Spleen (tissue), 11 donors: Measurements from ENCODE around the gene ARHGEF10L. TPM values are rescaled to one million over a fixed set of nuclear protein-coding genes. Genes with fewer than 3 reads are reported as not detected.

Experiments used
- DNase-seq: peaks from one replicate; pipeline ENCODE4 v3.0.0-alpha.2; 2020
- H3K27ac ChIP-seq, 8 donors: fragments of 200-600 bp; sonication (generic) in 7 of 8; 1 replicate in 4 of 8; 2 replicates in 4 of 8; pipeline versions ENCODE4 v1.5.0 to v1.8.0; 2016 to 2021; ENCODE audit warnings: inconsistent platforms in 4 of 8, mild to moderate bottlenecking in 4 of 8, moderate library complexity in 1 of 8
- H3K27me3 ChIP-seq, 7 donors: fragments of 200-600 bp; sonication (generic) in 6 of 7; replicated peaks in 1 of 7; 1 replicate in 4 of 7; 2 replicates in 3 of 7; pipeline versions ENCODE4 v1.5.0 to v1.8.0; 2016 to 2021; ENCODE audit warnings: inconsistent platforms in 3 of 7, mild to moderate bottlenecking in 1 of 7
- H3K36me3 ChIP-seq, 6 donors: fragments of 200-600 bp; sonication (generic) in 5 of 6; 1 replicate in 4 of 6; 2 replicates in 2 of 6; pipeline versions ENCODE4 v1.5.0 to v1.8.0; 2016 to 2021; ENCODE audit warnings: inconsistent platforms in 2 of 6
- H3K4me1 ChIP-seq, 6 donors: fragments of 200-600 bp; sonication (generic) in 5 of 6; 1 replicate in 3 of 6; 2 replicates in 3 of 6; pipeline versions ENCODE4 v1.5.0 to v1.8.0; 2016 to 2021; ENCODE audit warnings: inconsistent platforms in 3 of 6
- H3K4me3 ChIP-seq, 8 donors: fragments of 200-600 bp; sonication (generic) in 7 of 8; 1 replicate in 4 of 8; 2 replicates in 4 of 8; pipeline versions ENCODE4 v1.5.0 to v1.8.0; 2016 to 2021; ENCODE audit warnings: inconsistent platforms in 4 of 8, mild to moderate bottlenecking in 4 of 8, moderate library complexity in 2 of 8
- H3K9me3 ChIP-seq, 8 donors: fragments of 200-600 bp; sonication (generic) in 7 of 8; 1 replicate in 4 of 8; 2 replicates in 4 of 8; pipeline versions ENCODE4 v1.5.0 to v1.8.0; 2016 to 2021; ENCODE audit warnings: inconsistent platforms in 4 of 8
- POLR2A ChIP-seq, 3 donors: fragments of 450-650 bp; IDR thresholded peaks; one replicate each; pipeline ENCODE4 v1.5.1; 2017; ENCODE audit warnings: antibody characterized with exemption in 3 of 3, mild to moderate bottlenecking in 1 of 3
- POLR2AphosphoS5 ChIP-seq, 3 donors: sonication (generic); formaldehyde crosslinking; IDR thresholded peaks; one replicate each; pipeline ENCODE4 v1.5.1; 2017; ENCODE audit warnings: antibody characterized with exemption in 3 of 3
- WGBS, 5 donors: extraction: QIAGEN DNeasy Blood & Tissue Kit in 3 of 5; methylation state at CpG; one replicate each; pipeline versions ENCODE4 v1.1.5 to v1.1.7; 2013 to 2018; 5-methylcytosine and 5-hydroxymethylcytosine counted together
- intact Hi-C: fragments of 100-400 bp; cut with DNase I; formaldehyde crosslinking; loops from one replicate; pipeline ENCODE4 v1.15.0; 2023; ENCODE audit warnings: low total_unique reads
- polyA plus RNA-seq, 3 donors: library from polyadenylated mRNA; stranded (reverse); fragments of 200-250 nt; gene quantifications; one replicate each; pipeline ENCODE4 v1.2.1, GENCODE V29; 2013
- total RNA-seq, 7 donors: library from RNA; depleted of rRNA in 3 of 7; stranded (reverse); fragments of >200 nt in 3 of 7; fragmentation: NEBNext Ultra II Directional in 4 of 7; extraction: Animal tissue kit (Norgen Biotek cat#: 25700) in 4 of 7; gene quantifications; one replicate each; pipeline versions ENCODE4 v1.1.0 to v1.2.1, GENCODE V29; 2016 to 2021
- TF ChIP-seq, protein P1 (sequence below), 11 experiments: fragments of 200-600 bp in 7 of 11; fragments of 450-650 bp in 4 of 11; sonication (generic) in 4 of 11; IDR thresholded peaks in 8 of 11; conservative IDR thresholded peaks in 3 of 11; 1 replicate in 7 of 11; 2 replicates in 4 of 11; pipeline versions ENCODE4 v1.4.0 to v1.8.0; 2016 to 2021; ENCODE audit warnings: antibody characterized with exemption in 11 of 11, inconsistent platforms in 4 of 11, mild to moderate bottlenecking in 1 of 11
- donor health status: healthy with polysubstance abuse.
- donor health status: DM: no; HTN: no; CAD: no; lungs with moderate emphysema.
- donor health status: DM: no; HTN: no; CAD: no.
- donor health status: Bipolar disorder and iron deficiency.
- donor health status: healthy.
- donor health status: DM: no; HTN: no; CAD: no.
- donor health status: DM: yes; HTN: yes; CAD: no.

Gene ARHGEF10L
- total and polyA plus RNA-seq, 10 donors = 10.0 to 40.9 (median 21.4) TPM

DNA sequence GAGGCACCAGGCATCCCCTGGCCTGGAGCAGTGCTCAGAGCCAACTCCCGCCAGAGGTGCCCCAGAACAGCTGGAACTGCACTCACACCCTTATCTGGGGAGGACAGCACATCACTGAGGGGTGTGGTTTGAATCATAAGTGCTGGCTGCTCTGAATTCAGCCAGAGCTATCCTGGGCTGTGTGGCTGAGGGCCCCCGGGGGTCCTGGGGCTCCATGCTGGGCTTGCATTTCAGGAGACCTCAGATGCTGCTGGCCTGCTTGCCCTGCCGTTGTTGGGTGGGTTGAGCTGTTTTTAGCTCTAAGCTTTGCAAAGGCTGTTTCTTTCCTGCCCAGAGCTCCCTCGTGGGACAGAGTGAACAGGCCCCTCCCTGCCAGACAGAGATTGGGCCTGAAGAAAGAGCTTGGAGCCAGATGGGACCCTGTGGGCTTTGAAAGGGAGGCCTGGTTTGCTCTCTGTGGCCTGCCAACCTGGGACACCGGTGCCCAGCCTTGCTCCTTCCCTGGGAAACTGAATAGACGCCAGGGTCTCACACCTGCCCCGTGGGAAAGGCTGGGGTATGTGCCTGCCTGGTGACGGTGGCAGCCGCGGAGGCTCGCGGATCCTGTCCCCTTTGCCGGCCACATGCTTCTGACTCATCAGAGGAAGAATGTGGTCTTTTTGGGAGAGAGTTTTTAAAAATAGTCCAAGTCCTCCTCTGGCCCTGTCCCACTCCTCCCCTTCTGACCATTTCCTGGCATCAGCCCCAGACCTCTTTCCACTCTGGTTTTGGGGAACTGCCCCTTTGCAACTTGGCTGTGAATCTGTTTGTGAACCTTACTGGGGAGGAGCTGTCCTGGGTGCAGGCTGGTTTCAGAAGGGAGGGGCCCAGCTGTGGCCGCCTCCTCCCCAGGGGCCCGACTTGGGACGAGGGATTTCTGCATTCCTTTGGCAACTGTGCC lies 30.0 kb downstream of the ARHGEF10L start:
- Histone ChIP-seq H3K27ac (peak overlapping the region; percentile 27 to 85 (median 80)), H3K4me1 (peaks cover 16 to 73% (median 38%) of the 10 kb centered on the region in 6 donors), H3K36me3 (no peaks in the 10 kb centered on the region), H3K27me3 (no peaks in the 10 kb centered on the region), H3K9me3 (no peaks in the 10 kb centered on the region), H3K4me3 (no peak overlapping the region)
- no peak for DNase-seq
- intact Hi-C loops = no loop called here
- TF ChIP-seq POLR2A (IDR thresholded peaks at IDR 0.05) (no peak), POLR2AphosphoS5 (IDR thresholded peaks at IDR 0.05) (peak; percentile 60 to 64 (median 62))
- WGBS, 5 donors = 35 to 42% (median 39%) methylated on average over 6 to 16 of the region's 16 CpGs

DNA sequence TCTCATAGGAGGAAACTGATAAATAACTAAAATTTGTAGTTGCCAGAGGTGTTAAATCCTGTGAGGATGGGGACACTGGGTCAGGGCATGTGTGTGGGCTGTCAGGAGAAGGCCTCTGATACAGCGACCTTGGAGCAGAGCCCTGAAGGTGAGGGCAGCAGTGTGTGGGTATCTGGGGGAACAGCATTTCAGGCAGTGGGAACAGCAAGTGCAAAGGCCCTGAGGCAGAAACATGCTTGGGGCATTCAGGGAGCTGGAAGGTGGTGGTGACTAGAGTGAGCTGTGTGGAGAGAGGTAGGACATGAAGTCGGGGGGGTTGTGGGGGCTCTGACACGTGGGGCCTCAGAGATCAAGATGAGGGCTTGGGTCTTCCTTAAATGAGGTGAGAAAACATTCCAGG lies 30.7 kb downstream of the ARHGEF10L start:
- no peak for DNase-seq
- peaks cover 16 to 77% (median 40%) of the 10 kb centered on the region in 6 donors for H3K4me1 ChIP-seq
- 64 to 89% (median 81%) methylated on average over 3 of the region's 3 CpGs for WGBS, 5 donors
- intact Hi-C loops = no loop called here
- H3K4me3 ChIP-seq = no peak overlapping the region
- no peaks in the 10 kb centered on the region for H3K36me3 ChIP-seq
- H3K27ac ChIP-seq = peak overlapping the region; percentile 27 to 85 (median 78)
- H3K9me3 ChIP-seq = no peaks in the 10 kb centered on the region
- TF ChIP-seq POLR2AphosphoS5 (IDR thresholded peaks at IDR 0.05) (no peak), POLR2A (IDR thresholded peaks at IDR 0.05) (no peak)
- TF ChIP-seq, protein P1, sequence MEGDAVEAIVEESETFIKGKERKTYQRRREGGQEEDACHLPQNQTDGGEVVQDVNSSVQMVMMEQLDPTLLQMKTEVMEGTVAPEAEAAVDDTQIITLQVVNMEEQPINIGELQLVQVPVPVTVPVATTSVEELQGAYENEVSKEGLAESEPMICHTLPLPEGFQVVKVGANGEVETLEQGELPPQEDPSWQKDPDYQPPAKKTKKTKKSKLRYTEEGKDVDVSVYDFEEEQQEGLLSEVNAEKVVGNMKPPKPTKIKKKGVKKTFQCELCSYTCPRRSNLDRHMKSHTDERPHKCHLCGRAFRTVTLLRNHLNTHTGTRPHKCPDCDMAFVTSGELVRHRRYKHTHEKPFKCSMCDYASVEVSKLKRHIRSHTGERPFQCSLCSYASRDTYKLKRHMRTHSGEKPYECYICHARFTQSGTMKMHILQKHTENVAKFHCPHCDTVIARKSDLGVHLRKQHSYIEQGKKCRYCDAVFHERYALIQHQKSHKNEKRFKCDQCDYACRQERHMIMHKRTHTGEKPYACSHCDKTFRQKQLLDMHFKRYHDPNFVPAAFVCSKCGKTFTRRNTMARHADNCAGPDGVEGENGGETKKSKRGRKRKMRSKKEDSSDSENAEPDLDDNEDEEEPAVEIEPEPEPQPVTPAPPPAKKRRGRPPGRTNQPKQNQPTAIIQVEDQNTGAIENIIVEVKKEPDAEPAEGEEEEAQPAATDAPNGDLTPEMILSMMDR (IDR thresholded peaks at IDR 0.05 in 8 of 11, conservative IDR thresholded peaks at IDR 0.05 in 3 of 11) = no peak
- H3K27me3 ChIP-seq = no peaks in the 10 kb centered on the region

DNA sequence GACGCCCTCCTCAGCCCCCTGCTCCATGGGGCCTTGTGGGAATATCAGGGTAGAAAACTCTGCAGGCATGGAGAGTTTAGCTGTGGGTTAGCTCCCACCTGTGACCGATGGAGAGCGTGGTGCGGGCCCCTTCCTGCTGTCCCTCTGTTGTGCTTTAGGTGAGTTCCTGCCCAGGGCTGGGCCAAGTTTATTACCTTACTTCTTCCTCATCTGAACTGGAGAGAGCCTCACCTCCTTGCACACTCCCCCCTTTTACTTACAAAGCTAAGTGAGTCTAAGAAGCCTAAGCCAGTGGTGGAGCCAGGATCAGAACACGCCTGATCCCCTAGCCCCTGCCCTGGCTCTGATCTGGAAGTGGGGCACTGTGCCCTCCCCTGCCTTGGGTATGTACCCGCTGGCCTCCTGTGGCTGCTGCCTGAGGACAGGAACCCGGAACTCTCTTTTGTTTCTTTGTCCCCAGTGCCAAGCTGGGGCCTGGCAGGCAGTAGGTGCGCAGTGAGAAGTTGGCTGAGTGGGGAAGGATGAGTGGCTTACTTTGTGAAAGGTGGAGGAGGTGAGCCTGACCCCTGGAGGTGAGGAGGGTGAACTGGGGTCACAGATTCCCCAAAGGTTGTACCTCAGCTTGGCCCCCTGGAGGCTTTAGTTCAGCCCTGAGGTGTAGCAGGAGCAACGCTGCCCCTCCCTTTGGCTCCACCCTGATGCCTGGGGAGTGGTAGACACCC lies 32.9 kb downstream of the ARHGEF10L start:
- H3K27me3 ChIP-seq = no peaks in the 10 kb centered on the region
- 91 to 93% (median 92%) methylated on average over 8 to 9 of the region's 9 CpGs for WGBS, 5 donors
- no peak for DNase-seq
- no peaks in the 10 kb centered on the region for H3K9me3 ChIP-seq
- no peaks in the 10 kb centered on the region for H3K36me3 ChIP-seq
- H3K4me1 ChIP-seq = peaks cover 13 to 62% (median 32%) of the 10 kb centered on the region in 6 donors
- intact Hi-C loops = no loop called here
- no peak overlapping the region for H3K27ac ChIP-seq
- TF ChIP-seq POLR2A (IDR thresholded peaks at IDR 0.05) (no peak), POLR2AphosphoS5 (IDR thresholded peaks at IDR 0.05) (no peak)
- TF ChIP-seq, protein P1 (IDR thresholded peaks at IDR 0.05 in 8 of 11, conservative IDR thresholded peaks at IDR 0.05 in 3 of 11) = peak in 1 of 11 experiments; percentile 27
- H3K4me3 ChIP-seq = no peak overlapping the region

DNA sequence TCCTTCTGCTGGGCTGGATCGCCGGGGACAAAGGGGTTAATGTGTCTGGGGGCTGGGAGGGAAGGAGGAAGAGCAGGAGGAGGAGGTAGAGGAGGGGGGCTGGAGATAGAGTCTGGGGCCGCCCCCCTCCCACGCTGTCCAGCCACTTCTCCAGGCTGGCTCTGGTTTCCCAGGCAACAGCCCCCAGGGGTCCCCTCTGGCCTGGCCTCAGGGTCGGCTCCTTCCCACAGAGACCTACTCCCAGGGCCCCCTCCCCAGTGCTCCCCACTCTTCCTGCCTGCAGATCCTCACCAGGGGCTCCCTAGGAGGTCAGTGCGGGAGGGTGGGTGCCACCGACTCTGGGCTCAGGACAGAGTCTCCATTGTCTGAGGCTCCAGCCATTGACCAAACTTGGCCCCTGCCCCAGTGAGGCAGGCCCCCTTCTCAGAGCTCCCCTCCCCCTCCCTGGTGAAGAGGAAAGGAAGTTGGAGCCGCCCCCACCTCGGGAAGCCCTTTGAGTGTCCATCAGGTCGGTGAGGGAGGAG lies 34.1 kb downstream of the ARHGEF10L start:
- H3K4me1 ChIP-seq = peaks cover 5 to 59% (median 22%) of the 10 kb centered on the region in 6 donors
- TF ChIP-seq POLR2AphosphoS5 (IDR thresholded peaks at IDR 0.05) = no peak
- TF ChIP-seq POLR2A (IDR thresholded peaks at IDR 0.05) = no peak
- TF ChIP-seq, protein P1 (IDR thresholded peaks at IDR 0.05 in 8 of 11, conservative IDR thresholded peaks at IDR 0.05 in 3 of 11) = no peak
- H3K9me3 ChIP-seq = no peaks in the 10 kb centered on the region
- no peaks in the 10 kb centered on the region for H3K36me3 ChIP-seq
- intact Hi-C loops = no loop called here
- no peak for DNase-seq
- H3K4me3 ChIP-seq = no peak overlapping the region
- WGBS, 5 donors = 42 to 61% (median 54%) methylated on average over 4 to 10 of the region's 10 CpGs
- peak overlapping the region in 1 of 8 donors; percentile 21 for H3K27ac ChIP-seq
- no peaks in the 10 kb centered on the region for H3K27me3 ChIP-seq
